ENCODE measurements around the gene C4orf51.

C4orf51 gene

DNA sequence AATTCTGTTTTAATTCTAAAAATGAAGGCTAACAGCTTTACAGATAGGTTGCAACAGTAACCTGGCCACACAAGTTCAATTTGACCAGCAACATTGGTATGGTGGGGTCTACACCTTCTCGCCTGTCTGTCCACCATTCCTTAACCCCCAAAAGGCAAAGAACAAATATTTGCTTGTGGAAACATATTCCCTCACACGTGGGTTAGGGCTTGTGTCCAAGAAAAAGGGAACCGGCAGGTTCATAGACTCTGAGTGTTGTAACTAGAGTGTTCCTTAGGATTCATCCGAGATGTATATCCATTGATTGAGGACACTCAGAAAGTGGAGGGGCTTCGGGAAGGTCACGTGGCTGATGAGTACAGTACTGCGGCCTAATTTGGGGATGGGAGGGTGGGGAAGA, 54.1 kb downstream of the C4orf51 start:
- TF ChIP-seq, protein P1, sequence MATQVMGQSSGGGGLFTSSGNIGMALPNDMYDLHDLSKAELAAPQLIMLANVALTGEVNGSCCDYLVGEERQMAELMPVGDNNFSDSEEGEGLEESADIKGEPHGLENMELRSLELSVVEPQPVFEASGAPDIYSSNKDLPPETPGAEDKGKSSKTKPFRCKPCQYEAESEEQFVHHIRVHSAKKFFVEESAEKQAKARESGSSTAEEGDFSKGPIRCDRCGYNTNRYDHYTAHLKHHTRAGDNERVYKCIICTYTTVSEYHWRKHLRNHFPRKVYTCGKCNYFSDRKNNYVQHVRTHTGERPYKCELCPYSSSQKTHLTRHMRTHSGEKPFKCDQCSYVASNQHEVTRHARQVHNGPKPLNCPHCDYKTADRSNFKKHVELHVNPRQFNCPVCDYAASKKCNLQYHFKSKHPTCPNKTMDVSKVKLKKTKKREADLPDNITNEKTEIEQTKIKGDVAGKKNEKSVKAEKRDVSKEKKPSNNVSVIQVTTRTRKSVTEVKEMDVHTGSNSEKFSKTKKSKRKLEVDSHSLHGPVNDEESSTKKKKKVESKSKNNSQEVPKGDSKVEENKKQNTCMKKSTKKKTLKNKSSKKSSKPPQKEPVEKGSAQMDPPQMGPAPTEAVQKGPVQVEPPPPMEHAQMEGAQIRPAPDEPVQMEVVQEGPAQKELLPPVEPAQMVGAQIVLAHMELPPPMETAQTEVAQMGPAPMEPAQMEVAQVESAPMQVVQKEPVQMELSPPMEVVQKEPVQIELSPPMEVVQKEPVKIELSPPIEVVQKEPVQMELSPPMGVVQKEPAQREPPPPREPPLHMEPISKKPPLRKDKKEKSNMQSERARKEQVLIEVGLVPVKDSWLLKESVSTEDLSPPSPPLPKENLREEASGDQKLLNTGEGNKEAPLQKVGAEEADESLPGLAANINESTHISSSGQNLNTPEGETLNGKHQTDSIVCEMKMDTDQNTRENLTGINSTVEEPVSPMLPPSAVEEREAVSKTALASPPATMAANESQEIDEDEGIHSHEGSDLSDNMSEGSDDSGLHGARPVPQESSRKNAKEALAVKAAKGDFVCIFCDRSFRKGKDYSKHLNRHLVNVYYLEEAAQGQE (IDR thresholded peaks at IDR 0.05; ENCODE audit: insufficient replicate concordance, low read depth), result no peak
- no peak for TF ChIP-seq POLR2AphosphoS5 (IDR thresholded peaks at IDR 0.05; ENCODE audit: low read depth)
- TF ChIP-seq, protein P2, sequence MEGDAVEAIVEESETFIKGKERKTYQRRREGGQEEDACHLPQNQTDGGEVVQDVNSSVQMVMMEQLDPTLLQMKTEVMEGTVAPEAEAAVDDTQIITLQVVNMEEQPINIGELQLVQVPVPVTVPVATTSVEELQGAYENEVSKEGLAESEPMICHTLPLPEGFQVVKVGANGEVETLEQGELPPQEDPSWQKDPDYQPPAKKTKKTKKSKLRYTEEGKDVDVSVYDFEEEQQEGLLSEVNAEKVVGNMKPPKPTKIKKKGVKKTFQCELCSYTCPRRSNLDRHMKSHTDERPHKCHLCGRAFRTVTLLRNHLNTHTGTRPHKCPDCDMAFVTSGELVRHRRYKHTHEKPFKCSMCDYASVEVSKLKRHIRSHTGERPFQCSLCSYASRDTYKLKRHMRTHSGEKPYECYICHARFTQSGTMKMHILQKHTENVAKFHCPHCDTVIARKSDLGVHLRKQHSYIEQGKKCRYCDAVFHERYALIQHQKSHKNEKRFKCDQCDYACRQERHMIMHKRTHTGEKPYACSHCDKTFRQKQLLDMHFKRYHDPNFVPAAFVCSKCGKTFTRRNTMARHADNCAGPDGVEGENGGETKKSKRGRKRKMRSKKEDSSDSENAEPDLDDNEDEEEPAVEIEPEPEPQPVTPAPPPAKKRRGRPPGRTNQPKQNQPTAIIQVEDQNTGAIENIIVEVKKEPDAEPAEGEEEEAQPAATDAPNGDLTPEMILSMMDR (IDR thresholded peaks at IDR 0.05; ENCODE audit: insufficient read depth, low read length), result no peak
- TF ChIP-seq GABPA (IDR thresholded peaks at IDR 0.05; ENCODE audit: low read depth), result no peak
- TF ChIP-seq SPI1 (IDR thresholded peaks at IDR 0.05; ENCODE audit: borderline replicate concordance, low read depth), result no peak
- no peak overlapping the region for H3K27ac ChIP-seq (replicated peaks)
- H3K27me3 ChIP-seq (ENCODE audit: insufficient read depth, poor library complexity, severe bottlenecking), result peaks cover 18% of the 10 kb centered on the region
- DNase-seq (ENCODE audit: low read depth in 1 of 2, low spot score in 1 of 2), result no peak
- no peak overlapping the region for H3K4me3 ChIP-seq (replicated peaks; ENCODE audit: insufficient read depth, low read length)

DNA sequence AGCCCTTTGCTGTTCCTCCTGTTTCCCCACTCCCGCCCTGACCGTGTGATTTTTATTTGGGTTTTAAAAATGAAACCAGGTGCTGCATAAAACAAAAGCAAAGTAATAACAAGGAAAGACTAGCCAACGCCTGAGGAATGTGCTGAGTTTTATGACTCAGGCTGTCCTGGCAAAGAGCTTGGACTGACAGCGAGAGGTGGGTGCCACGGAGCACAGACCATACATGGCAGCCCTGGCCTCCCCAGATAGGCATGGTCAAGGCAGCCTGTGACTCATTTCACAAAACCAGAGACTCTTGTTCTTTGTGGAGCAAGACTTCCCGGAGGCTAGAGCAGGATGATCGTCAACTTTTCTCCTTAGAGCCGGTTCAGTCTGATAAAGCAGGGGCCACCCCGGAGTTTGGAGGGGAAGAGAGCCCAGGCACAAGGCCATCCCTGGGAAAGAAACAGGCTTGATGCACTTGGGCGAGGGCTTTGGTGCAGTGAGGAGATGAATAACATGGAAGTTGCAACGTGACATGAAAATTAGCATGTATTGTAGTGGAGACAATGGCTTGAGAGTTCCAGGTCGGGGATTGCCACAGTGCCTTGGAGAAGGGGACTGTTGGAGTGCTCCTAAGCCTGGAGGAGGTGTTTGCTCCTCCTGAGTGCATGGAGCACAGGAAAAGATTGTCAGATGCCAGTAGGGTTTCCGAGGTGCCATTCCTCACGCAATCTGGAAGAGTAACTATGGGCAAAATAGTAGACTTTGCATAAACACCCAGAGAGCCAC, 54.8 kb downstream of the C4orf51 start:
- DNase-seq (ENCODE audit: low read depth in 1 of 2, low spot score in 1 of 2), result no peak
- TF ChIP-seq POLR2AphosphoS5 (IDR thresholded peaks at IDR 0.05; ENCODE audit: low read depth), result no peak
- no peak for TF ChIP-seq GABPA (IDR thresholded peaks at IDR 0.05; ENCODE audit: low read depth)
- TF ChIP-seq, protein P1 (IDR thresholded peaks at IDR 0.05; ENCODE audit: insufficient replicate concordance, low read depth), result no peak
- TF ChIP-seq, protein P2 (IDR thresholded peaks at IDR 0.05; ENCODE audit: insufficient read depth, low read length), result no peak
- TF ChIP-seq SPI1 (IDR thresholded peaks at IDR 0.05; ENCODE audit: borderline replicate concordance, low read depth), result no peak
- H3K4me3 ChIP-seq (replicated peaks; ENCODE audit: insufficient read depth, low read length), result no peak overlapping the region
- peaks cover 18% of the 10 kb centered on the region for H3K27me3 ChIP-seq (ENCODE audit: insufficient read depth, poor library complexity, severe bottlenecking)
- H3K27ac ChIP-seq (replicated peaks), result no peak overlapping the region

DNA sequence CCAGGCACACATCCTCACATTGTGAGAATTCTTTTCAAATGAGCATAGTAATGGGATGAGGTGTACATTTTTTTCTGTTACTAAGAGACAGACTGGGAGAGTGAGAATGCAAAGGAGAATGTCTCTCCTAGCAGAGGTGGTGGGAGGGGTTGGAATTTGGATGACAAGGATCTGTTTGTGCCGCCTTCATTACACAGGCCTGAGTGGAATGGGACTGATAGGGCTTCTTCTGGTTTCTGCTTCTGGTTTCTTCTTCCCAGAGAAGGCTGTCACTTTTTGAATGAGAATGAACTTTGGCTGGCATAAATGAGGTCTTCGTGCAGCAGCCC, 55.4 kb downstream of the C4orf51 start:
- H3K27ac ChIP-seq (replicated peaks), result no peak overlapping the region
- no peak for TF ChIP-seq POLR2AphosphoS5 (IDR thresholded peaks at IDR 0.05; ENCODE audit: low read depth)
- TF ChIP-seq, protein P2 (IDR thresholded peaks at IDR 0.05; ENCODE audit: insufficient read depth, low read length), result no peak
- TF ChIP-seq GABPA (IDR thresholded peaks at IDR 0.05; ENCODE audit: low read depth), result no peak
- TF ChIP-seq SPI1 (IDR thresholded peaks at IDR 0.05; ENCODE audit: borderline replicate concordance, low read depth), result no peak
- TF ChIP-seq, protein P1 (IDR thresholded peaks at IDR 0.05; ENCODE audit: insufficient replicate concordance, low read depth), result no peak
- peaks cover 18% of the 10 kb centered on the region for H3K27me3 ChIP-seq (ENCODE audit: insufficient read depth, poor library complexity, severe bottlenecking)
- H3K4me3 ChIP-seq (replicated peaks; ENCODE audit: insufficient read depth, low read length), result no peak overlapping the region
- no peak for DNase-seq (ENCODE audit: low read depth in 1 of 2, low spot score in 1 of 2)
